Superior temporal gyrus (tissue), 1 donor: ENCODE measurements around the gene DVL3.

Experiments used
- DNase-seq: peaks from one replicate; pipeline ENCODE4 v3.0.0-alpha.2; 2016; ENCODE audit errors: extremely low spot score

DVL3 gene

GRCh38 chr3:184176377-184177330 lies 21.5 kb downstream of the DVL3 start:
- DNase-seq = peak; percentile 38

GRCh38 chr3:184177331-184177731 lies 22.2 kb downstream of the DVL3 start:
- no peak for DNase-seq

GRCh38 chr3:184177767-184178306 lies 22.7 kb downstream of the DVL3 start:
- DNase-seq = no peak

- DNase-seq = no peak
Measured at GRCh38 chr3:184178521-184179138, 23.5 kb downstream of the DVL3 start.

- no peak for DNase-seq
Measured at GRCh38 chr3:184180165-184180564, 25.0 kb downstream of the DVL3 start.

- DNase-seq = no peak
Measured at GRCh38 chr3:184181596-184181995, 26.4 kb downstream of the DVL3 start.

- DNase-seq = no peak
Measured at GRCh38 chr3:184183679-184184078, 28.5 kb downstream of the DVL3 start.

GRCh38 chr3:184184546-184185230 lies 29.5 kb downstream of the DVL3 start:
- no peak for DNase-seq

- DNase-seq = peak; percentile 99
Measured at GRCh38 chr3:184185461-184186183, 30.4 kb downstream of the DVL3 start.

- DNase-seq = no peak
Measured at GRCh38 chr3:184186184-184186901, 31.2 kb downstream of the DVL3 start, which contains the start of gene ABCF3. Gene ABCF3 (plus strand): TSS chr3:184186199. CDS start chr3:184186208, 9 bp downstream.

GRCh38 chr3:184186902-184187207 lies 31.7 kb downstream of the DVL3 start:
- DNase-seq = no peak

- DNase-seq = no peak
Measured at GRCh38 chr3:184188080-184188479, 32.9 kb downstream of the DVL3 start.

- no peak for DNase-seq
Measured at GRCh38 chr3:184189421-184189820, 34.2 kb downstream of the DVL3 start.

- no peak for DNase-seq
Measured at GRCh38 chr3:184192889-184193288, 37.7 kb downstream of the DVL3 start.

GRCh38 chr3:184193991-184194539 lies 38.9 kb downstream of the DVL3 start:
- no peak for DNase-seq

- no peak for DNase-seq
Measured at GRCh38 chr3:184196536-184196935, 41.4 kb downstream of the DVL3 start.

GRCh38 chr3:184198509-184198908 lies 43.3 kb downstream of the DVL3 start:
- no peak for DNase-seq

- DNase-seq = no peak
Measured at GRCh38 chr3:184200825-184201224, 45.6 kb downstream of the DVL3 start.

GRCh38 chr3:184203526-184203925 lies 48.3 kb downstream of the DVL3 start:
- no peak for DNase-seq

- DNase-seq = no peak
Measured at GRCh38 chr3:184209146-184209923, 54.2 kb downstream of the DVL3 start.
